Skeletal muscle satellite cell (primary cell): ENCODE data around the gene KCTD15. TPM values are rescaled to one million over a fixed set of nuclear protein-coding genes. Genes with fewer than 3 reads are reported as not detected.

Experiments used
- H3K27me3 ChIP-seq: 2 replicates; pipeline ENCODE4 v1.7.0; 2013; ENCODE audit warnings: low read length; ENCODE audit not compliant: control insufficient read depth, insufficient read depth
- H3K36me3 ChIP-seq: 2 replicates; pipeline ENCODE4 v1.7.0; 2013; ENCODE audit warnings: mild to moderate bottlenecking, control low read depth, low read length; ENCODE audit not compliant: insufficient read depth
- H3K4me1 ChIP-seq: 2 replicates; pipeline ENCODE4 v1.7.0; 2013; ENCODE audit warnings: low read length; ENCODE audit not compliant: control insufficient read depth, insufficient read depth
- H3K4me2 ChIP-seq: 2 replicates; pipeline ENCODE4 v1.7.0; 2013; ENCODE audit warnings: mild to moderate bottlenecking, low read length
- H3K4me3 ChIP-seq: 2 replicates; pipeline ENCODE4 v1.7.0; 2013; ENCODE audit warnings: low read length
- H3K9ac ChIP-seq: 2 replicates; pipeline ENCODE4 v1.7.0; 2013; ENCODE audit warnings: mild to moderate bottlenecking, low read depth, low read length, moderate library complexity
- H3K9me3 ChIP-seq: replicated peaks from 2 replicates; pipeline ENCODE4 v1.7.0; 2013; ENCODE audit warnings: mild to moderate bottlenecking, control low read depth, low read length
- total RNA-seq: library from RNA; depleted of rRNA; stranded (reverse); fragments of >200 nt; gene quantifications from 2 replicates; pipeline ENCODE4 v1.2.3, GENCODE V29; 2012; rRNA removed

The KCTD15 gene
- 27.3 and 32.2 TPM in 2 replicates for total RNA-seq

GRCh38 chr19:33796164-33796875 is at the start of gene KCTD15:
TSS of gene KCTD15 (plus strand) at chr19:33796870. CDS start at chr19:33800455, 3,585 bp downstream.
- H3K4me2 ChIP-seq: peak within 1 kb of the TSS; percentile 96
- no peaks in the 10 kb centered on the region for H3K9me3 ChIP-seq
- peaks cover 6% of the 10 kb centered on the region for H3K4me1 ChIP-seq
- H3K27me3 ChIP-seq: peaks cover 9% of the 10 kb centered on the region
- no peaks in the 10 kb centered on the region for H3K36me3 ChIP-seq
- H3K4me3 ChIP-seq: peak within 1 kb of the TSS; percentile 89
- H3K9ac ChIP-seq: peak within 1 kb of the TSS; percentile 87

- Histone ChIP-seq H3K36me3 (no peaks in the 10 kb centered on the region), H3K4me2 (no peak overlapping the region), H3K27me3 (peaks cover 15% of the 10 kb centered on the region), H3K9me3 (no peaks in the 10 kb centered on the region), H3K4me3 (no peak overlapping the region), H3K9ac (no peak overlapping the region), H3K4me1 (no peaks in the 10 kb centered on the region)
Measured at GRCh38 chr19:33747273-33747672, 49.4 kb upstream of the KCTD15 start.

GRCh38 chr19:33748231-33748630 is 48.4 kb upstream of the KCTD15 start:
- Histone ChIP-seq H3K4me2 (no peak overlapping the region), H3K9ac (no peak overlapping the region), H3K4me1 (no peaks in the 10 kb centered on the region), H3K27me3 (peaks cover 24% of the 10 kb centered on the region), H3K36me3 (no peaks in the 10 kb centered on the region), H3K4me3 (no peak overlapping the region), H3K9me3 (no peaks in the 10 kb centered on the region)

- no peak overlapping the region for H3K9ac ChIP-seq
- H3K4me2 ChIP-seq: no peak overlapping the region
- no peaks in the 10 kb centered on the region for H3K4me1 ChIP-seq
- H3K36me3 ChIP-seq: no peaks in the 10 kb centered on the region
- no peak overlapping the region for H3K4me3 ChIP-seq
- peaks cover 24% of the 10 kb centered on the region for H3K27me3 ChIP-seq
- no peaks in the 10 kb centered on the region for H3K9me3 ChIP-seq
Measured at GRCh38 chr19:33749016-33749415, 47.7 kb upstream of the KCTD15 start.

GRCh38 chr19:33749619-33750175 is 47.0 kb upstream of the KCTD15 start:
- Histone ChIP-seq H3K4me2 (no peak overlapping the region), H3K27me3 (peaks cover 24% of the 10 kb centered on the region), H3K9me3 (no peaks in the 10 kb centered on the region), H3K9ac (no peak overlapping the region), H3K4me3 (no peak overlapping the region), H3K4me1 (no peaks in the 10 kb centered on the region), H3K36me3 (no peaks in the 10 kb centered on the region)

- H3K27me3 ChIP-seq: peaks cover 30% of the 10 kb centered on the region
- H3K4me2 ChIP-seq: no peak overlapping the region
- H3K4me1 ChIP-seq: no peaks in the 10 kb centered on the region
- no peak overlapping the region for H3K9ac ChIP-seq
- no peaks in the 10 kb centered on the region for H3K36me3 ChIP-seq
- H3K4me3 ChIP-seq: no peak overlapping the region
- no peaks in the 10 kb centered on the region for H3K9me3 ChIP-seq
Measured at GRCh38 chr19:33750587-33751435, 45.9 kb upstream of the KCTD15 start.

- no peaks in the 10 kb centered on the region for H3K4me1 ChIP-seq
- no peak overlapping the region for H3K9ac ChIP-seq
- no peak overlapping the region for H3K4me2 ChIP-seq
- H3K9me3 ChIP-seq: no peaks in the 10 kb centered on the region
- H3K36me3 ChIP-seq: no peaks in the 10 kb centered on the region
- H3K4me3 ChIP-seq: no peak overlapping the region
- H3K27me3 ChIP-seq: peaks cover 34% of the 10 kb centered on the region
Measured at GRCh38 chr19:33751436-33751770, 45.3 kb upstream of the KCTD15 start.

- Histone ChIP-seq H3K4me3 (no peak overlapping the region), H3K9me3 (no peaks in the 10 kb centered on the region), H3K36me3 (no peaks in the 10 kb centered on the region), H3K27me3 (peaks cover 37% of the 10 kb centered on the region), H3K4me2 (no peak overlapping the region), H3K9ac (no peak overlapping the region), H3K4me1 (no peaks in the 10 kb centered on the region)
Measured at GRCh38 chr19:33752018-33752800, 44.5 kb upstream of the KCTD15 start.

GRCh38 chr19:33752945-33753344 is 43.7 kb upstream of the KCTD15 start:
- H3K4me3 ChIP-seq: no peak overlapping the region
- H3K4me2 ChIP-seq: no peak overlapping the region
- H3K36me3 ChIP-seq: no peaks in the 10 kb centered on the region
- H3K27me3 ChIP-seq: peaks cover 37% of the 10 kb centered on the region
- H3K4me1 ChIP-seq: no peaks in the 10 kb centered on the region
- H3K9ac ChIP-seq: no peak overlapping the region
- H3K9me3 ChIP-seq: no peaks in the 10 kb centered on the region

GRCh38 chr19:33754361-33754760 is 42.3 kb upstream of the KCTD15 start:
- H3K9ac ChIP-seq: no peak overlapping the region
- H3K4me3 ChIP-seq: no peak overlapping the region
- H3K4me2 ChIP-seq: no peak overlapping the region
- no peaks in the 10 kb centered on the region for H3K36me3 ChIP-seq
- H3K27me3 ChIP-seq: peaks cover 37% of the 10 kb centered on the region
- H3K9me3 ChIP-seq: no peaks in the 10 kb centered on the region
- H3K4me1 ChIP-seq: no peaks in the 10 kb centered on the region
